Dermis microvascular lymphatic vessel endothelial cell (primary cell): Measurements from ENCODE around the gene ZNF670. TPM values are rescaled to one million over a fixed set of nuclear protein-coding genes. Genes with fewer than 3 reads are reported as not detected.
"Not testable (repeated sequence)": the region's sequence is repeated elsewhere in the genome, so short reads cannot be mapped to it uniquely, and the experiment has no call there.

ENCODE experiments used
- DNase-seq, 2 donors: peaks; one replicate each; pipeline versions ENCODE4 v3.0.0 to v3.0.0-alpha.2; 2010; ENCODE audit warnings: low read depth in 2 of 2
- total RNA-seq: library from RNA; depleted of rRNA; stranded (reverse); fragments of >200 nt; gene quantifications from 2 replicates; pipeline ENCODE4 v1.2.1, GENCODE V29; 2014

Gene ZNF670
- total RNA-seq, 1 donor from 2014 or later: 7.4 TPM

GRCh38 chr1:247047260-247047659, 31.4 kb downstream of the ZNF670 start:
- DNase-seq: no peak

GRCh38 chr1:247043406-247043805, 35.2 kb downstream of the ZNF670 start:
- DNase-seq: no peak

GRCh38 chr1:247037511-247038320, 40.9 kb downstream of the ZNF670 start:
- DNase-seq: no peak

- not testable (repeated sequence) for DNase-seq
Measured at GRCh38 chr1:247032306-247032705, 46.3 kb downstream of the ZNF670 start.

Other genes with a start within 250 kb of the ZNF670 start
- 20.5 and 22.9 TPM in 2 replicates for gene AHCTF1, start 146.9 kb downstream of the ZNF670 start, total RNA-seq
- 1.0 and 2.4 TPM in 2 replicates for gene ZNF695, start 70.8 kb downstream of the ZNF670 start, total RNA-seq
- gene ZNF669, start 25.5 kb upstream of the ZNF670 start, total RNA-seq: 9.6 and 10.7 TPM in 2 replicates
- 43.4 and 52.9 TPM in 2 replicates for gene ZNF124, start 93.2 kb upstream of the ZNF670 start, total RNA-seq
- not detected in 2 replicates for gene VN1R5, start 177.3 kb upstream of the ZNF670 start, total RNA-seq